ENCODE measurements around the gene C1QTNF7. TPM values are rescaled to one million over a fixed set of nuclear protein-coding genes. Genes with fewer than 3 reads are reported as not detected.

Gene C1QTNF7
- total RNA-seq = under 0.01 TPM in 1 of 2 replicates, not detected in the other

GRCh38 chr4:15427701-15428100 lies at the start of gene C1QTNF7:
Gene C1QTNF7 (plus strand): TSS chr4:15428033. CDS start chr4:15435744, 7,711 bp downstream.
- DNase-seq (ENCODE audit: low read depth, low spot score) = no peak

GRCh38 chr4:15378062-15378461 lies 49.8 kb upstream of the C1QTNF7 start:
- no peak for DNase-seq (ENCODE audit: low read depth, low spot score)

- DNase-seq (ENCODE audit: low read depth, low spot score) = no peak
These were observed 49.3 kb upstream of the C1QTNF7 start for GRCh38 chr4:15378493-15378892.

GRCh38 chr4:15381806-15382338 lies 46.0 kb upstream of the C1QTNF7 start:
- DNase-seq (ENCODE audit: low read depth, low spot score) = no peak

- DNase-seq (ENCODE audit: low read depth, low spot score) = no peak
These were observed 45.1 kb upstream of the C1QTNF7 start for GRCh38 chr4:15382669-15383273.

- no peak for DNase-seq (ENCODE audit: low read depth, low spot score)
These were observed 42.3 kb upstream of the C1QTNF7 start for GRCh38 chr4:15385515-15385914.

GRCh38 chr4:15385928-15386327 lies 41.9 kb upstream of the C1QTNF7 start:
- DNase-seq (ENCODE audit: low read depth, low spot score) = no peak

- DNase-seq (ENCODE audit: low read depth, low spot score) = no peak
These were observed 37.3 kb upstream of the C1QTNF7 start for GRCh38 chr4:15390494-15390893.

GRCh38 chr4:15392053-15392805 lies 35.6 kb upstream of the C1QTNF7 start:
- DNase-seq (ENCODE audit: low read depth, low spot score) = no peak

- no peak for DNase-seq (ENCODE audit: low read depth, low spot score)
These were observed 32.5 kb upstream of the C1QTNF7 start for GRCh38 chr4:15395311-15395710.

GRCh38 chr4:15396157-15396800 lies 31.6 kb upstream of the C1QTNF7 start:
- DNase-seq (ENCODE audit: low read depth, low spot score) = no peak

GRCh38 chr4:15398001-15398400 lies 29.8 kb upstream of the C1QTNF7 start:
- no peak for DNase-seq (ENCODE audit: low read depth, low spot score)

GRCh38 chr4:15398732-15399131 lies 29.1 kb upstream of the C1QTNF7 start:
- DNase-seq (ENCODE audit: low read depth, low spot score) = no peak

- no peak for DNase-seq (ENCODE audit: low read depth, low spot score)
These were observed 27.6 kb upstream of the C1QTNF7 start for GRCh38 chr4:15400226-15400625.

- DNase-seq (ENCODE audit: low read depth, low spot score) = no peak
These were observed 26.7 kb upstream of the C1QTNF7 start for GRCh38 chr4:15400981-15401671.

- no peak for DNase-seq (ENCODE audit: low read depth, low spot score)
These were observed 25.7 kb upstream of the C1QTNF7 start for GRCh38 chr4:15402146-15402545.

GRCh38 chr4:15402974-15403373 lies 24.9 kb upstream of the C1QTNF7 start:
- no peak for DNase-seq (ENCODE audit: low read depth, low spot score)

- no peak for DNase-seq (ENCODE audit: low read depth, low spot score)
These were observed 22.8 kb upstream of the C1QTNF7 start for GRCh38 chr4:15405018-15405417.

GRCh38 chr4:15410750-15411149 lies 17.1 kb upstream of the C1QTNF7 start:
- DNase-seq (ENCODE audit: low read depth, low spot score) = no peak

- DNase-seq (ENCODE audit: low read depth, low spot score) = no peak
These were observed 15.4 kb upstream of the C1QTNF7 start for GRCh38 chr4:15412461-15412860.

GRCh38 chr4:15413010-15413622 lies 14.7 kb upstream of the C1QTNF7 start:
- DNase-seq (ENCODE audit: low read depth, low spot score) = no peak

Measured in pulmonary artery endothelial cell (primary cell).